ENCODE data around the gene TRNT1.

DNA sequence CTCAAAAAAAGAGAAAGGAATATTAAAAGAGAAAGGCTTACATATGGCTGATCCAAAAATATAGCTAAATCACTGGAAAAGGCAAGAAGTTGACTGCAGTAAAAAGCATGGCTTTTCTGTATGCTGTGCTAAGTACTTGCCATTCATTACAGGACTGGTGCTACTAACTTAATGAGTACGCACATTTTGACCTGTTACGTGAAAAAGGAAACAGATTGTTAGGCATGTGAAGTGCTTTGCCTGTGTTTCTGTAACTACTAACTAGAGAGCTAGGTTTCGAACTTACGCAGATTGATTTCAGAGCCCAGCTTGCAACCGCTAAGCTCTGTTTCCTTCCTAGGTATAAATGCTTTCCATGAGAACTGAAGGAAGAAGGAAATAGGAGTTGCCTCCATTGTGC, 2.8 kb downstream of the TRNT1 start:
- TF ChIP-seq EZH2 (IDR thresholded peaks at IDR 0.05; ENCODE audit: borderline replicate concordance, low read depth, low read length, poor library complexity, severe bottlenecking), result no peak
- TF ChIP-seq, protein P1, sequence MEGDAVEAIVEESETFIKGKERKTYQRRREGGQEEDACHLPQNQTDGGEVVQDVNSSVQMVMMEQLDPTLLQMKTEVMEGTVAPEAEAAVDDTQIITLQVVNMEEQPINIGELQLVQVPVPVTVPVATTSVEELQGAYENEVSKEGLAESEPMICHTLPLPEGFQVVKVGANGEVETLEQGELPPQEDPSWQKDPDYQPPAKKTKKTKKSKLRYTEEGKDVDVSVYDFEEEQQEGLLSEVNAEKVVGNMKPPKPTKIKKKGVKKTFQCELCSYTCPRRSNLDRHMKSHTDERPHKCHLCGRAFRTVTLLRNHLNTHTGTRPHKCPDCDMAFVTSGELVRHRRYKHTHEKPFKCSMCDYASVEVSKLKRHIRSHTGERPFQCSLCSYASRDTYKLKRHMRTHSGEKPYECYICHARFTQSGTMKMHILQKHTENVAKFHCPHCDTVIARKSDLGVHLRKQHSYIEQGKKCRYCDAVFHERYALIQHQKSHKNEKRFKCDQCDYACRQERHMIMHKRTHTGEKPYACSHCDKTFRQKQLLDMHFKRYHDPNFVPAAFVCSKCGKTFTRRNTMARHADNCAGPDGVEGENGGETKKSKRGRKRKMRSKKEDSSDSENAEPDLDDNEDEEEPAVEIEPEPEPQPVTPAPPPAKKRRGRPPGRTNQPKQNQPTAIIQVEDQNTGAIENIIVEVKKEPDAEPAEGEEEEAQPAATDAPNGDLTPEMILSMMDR (conservative IDR thresholded peaks at IDR 0.05; ENCODE audit: low read depth, low read length), result no peak
